ENCODE measurements around the gene SHISA7. TPM values are rescaled to one million over a fixed set of nuclear protein-coding genes. Genes with fewer than 3 reads are reported as not detected.

Gene SHISA7
- total RNA-seq, 2 donors from 2014 or later = not detected

- intact Hi-C loops (cut with DNase I) = loop anchor here (5.0 to 10.0 kb wide), 3 partner anchors 41 to 81 kb away; no protein-coding TSS in a partner anchor
- DNase-seq = peak; percentile 59
- ATAC-seq = peak; percentile 1 to 23
Measured at GRCh38 chr19:55383279-55384130, 59.6 kb downstream of the SHISA7 start.

- ATAC-seq (no peak), DNase-seq (no peak)
- intact Hi-C loops (cut with DNase I) = loop anchor here (5.0 to 10.0 kb wide), 3 partner anchors 40 to 80 kb away; no protein-coding TSS in a partner anchor
Measured at GRCh38 chr19:55382522-55383054, 60.5 kb downstream of the SHISA7 start.

GRCh38 chr19:55382013-55382412 lies 61.1 kb downstream of the SHISA7 start:
- ATAC-seq (no peak), DNase-seq (no peak)
- intact Hi-C loops (cut with DNase I) = loop anchor here (5.0 to 10.0 kb wide), 3 partner anchors 40 to 80 kb away; no protein-coding TSS in a partner anchor

GRCh38 chr19:55379174-55379573 lies 63.9 kb downstream of the SHISA7 start:
- intact Hi-C loops (cut with DNase I) = no loop called here
- DNase-seq (no peak), ATAC-seq (no peak)

Other genes starting within 250 kb of the SHISA7 start
- 1 to 10 TPM in 1 of 2 donors, under 1 TPM in 1; 0.74 to 1.5 TPM for gene PTPRH, start 233.8 kb downstream of the SHISA7 start, total RNA-seq
- gene TMEM86B, start 214.5 kb downstream of the SHISA7 start, total RNA-seq = 1 to 10 TPM; 1.2 to 1.4 TPM
- gene PPP6R1, start 184.3 kb downstream of the SHISA7 start, total RNA-seq = 10 to 100 TPM; 37.8 to 42.4 TPM
- 10 to 100 TPM; 26.4 to 35.8 TPM for gene HSPBP1, start 163.2 kb downstream of the SHISA7 start, total RNA-seq
- gene BRSK1, start 159.3 kb downstream of the SHISA7 start, total RNA-seq = 10 to 100 TPM in 1 of 2 donors, 1 to 10 TPM in 1; 9.1 to 19.5 TPM
- gene TMEM150B, start 118.0 kb downstream of the SHISA7 start, total RNA-seq = 1 to 10 TPM; 3.1 to 3.6 TPM
- gene KMT5C, start 103.4 kb downstream of the SHISA7 start, total RNA-seq = 1 to 10 TPM; 6.7 to 6.9 TPM
- not detected for gene COX6B2, start 88.6 kb downstream of the SHISA7 start, total RNA-seq
- gene GARIN5B, start 80.0 kb downstream of the SHISA7 start, total RNA-seq = not detected
- not detected for gene IL11, start 72.8 kb downstream of the SHISA7 start, total RNA-seq
- not detected for gene TMEM190, start 66.5 kb downstream of the SHISA7 start, total RNA-seq
- under 1 TPM; 0.84 to 0.97 TPM for gene TMEM238, start 59.0 kb downstream of the SHISA7 start, total RNA-seq
- 100 to 1,000 TPM; 789 to 866 TPM for gene RPL28, start 57.4 kb downstream of the SHISA7 start, total RNA-seq
- 10 to 100 TPM; 18.1 to 29.9 TPM for gene UBE2S, start 35.5 kb downstream of the SHISA7 start, total RNA-seq
- 10 to 100 TPM; 58.4 to 60.5 TPM for gene ISOC2, start 18.3 kb upstream of the SHISA7 start, total RNA-seq
- gene C19orf85, start 21.5 kb upstream of the SHISA7 start, total RNA-seq = not detected
- 1 to 10 TPM; 5.3 to 9.0 TPM for gene ZNF628, start 33.3 kb upstream of the SHISA7 start, total RNA-seq
- gene NAT14, start 41.9 kb upstream of the SHISA7 start, total RNA-seq = 10 to 100 TPM in 1 of 2 donors, 1 to 10 TPM in 1; 9.2 to 13.7 TPM
- gene SSC5D, start 45.1 kb upstream of the SHISA7 start, total RNA-seq = 1 to 10 TPM; 5.7 to 6.7 TPM
- 100 to 1,000 TPM; 151 to 181 TPM for gene SBK2, start 93.8 kb upstream of the SHISA7 start, total RNA-seq
- 10 to 100 TPM; 55.3 to 62.7 TPM for gene SBK3, start 102.2 kb upstream of the SHISA7 start, total RNA-seq
- gene ZNF579, start 137.5 kb upstream of the SHISA7 start, total RNA-seq = 10 to 100 TPM; 10.8 to 12.7 TPM
- 10 to 100 TPM; 14.5 to 17.0 TPM for gene FIZ1, start 156.2 kb upstream of the SHISA7 start, total RNA-seq
- 10 to 100 TPM; 14.1 to 18.7 TPM for gene ZNF524, start 157.0 kb upstream of the SHISA7 start, total RNA-seq
- 10 to 100 TPM; 16.2 to 20.2 TPM for gene ZNF865, start 162.3 kb upstream of the SHISA7 start, total RNA-seq
- gene ZNF784, start 181.3 kb upstream of the SHISA7 start, total RNA-seq = 10 to 100 TPM; 11.1 to 11.7 TPM
- gene ZNF580, start 197.7 kb upstream of the SHISA7 start, total RNA-seq = 10 to 100 TPM; 17.7 to 27.7 TPM
- gene ZNF581, start 200.3 kb upstream of the SHISA7 start, total RNA-seq = 1 to 10 TPM; 8.4 to 8.6 TPM
- gene CCDC106, start 204.9 kb upstream of the SHISA7 start, total RNA-seq = 10 to 100 TPM; 17.4 to 19.4 TPM
- gene U2AF2, start 211.7 kb upstream of the SHISA7 start, total RNA-seq = 10 to 100 TPM; 82.4 to 87.5 TPM
- 100 to 1,000 TPM; 148 to 165 TPM for gene EPN1, start 231.9 kb upstream of the SHISA7 start, total RNA-seq